A673 (cell line): ENCODE measurements around the gene SLC6A18. TPM values are rescaled to one million over a fixed set of nuclear protein-coding genes. Genes with fewer than 3 reads are reported as not detected.
"Not testable (repeated sequence)": the region's sequence is repeated elsewhere in the genome, so short reads cannot be mapped to it uniquely, and the experiment has no call there.

Experiments
- BruUV-seq: library from RNA; stranded (reverse); fragments of 400-500 nt; replicated peaks from 2 replicates; lab custom pipeline; 2021; lab: Mats Ljungman, UMichigan
- CTCF ChIA-PET: fragments of 300-600 bp; sonication (Branson Sonifier 250); formaldehyde crosslinking; loops from one replicate; lab custom pipeline; 2022; ENCODE audit warnings: antibody characterized with exemption; lab: Charles Lee
- POLR2A ChIA-PET: fragments of 300-600 bp; sonication (Branson Sonifier 250); formaldehyde crosslinking; loops from one replicate; lab custom pipeline; 2022; ENCODE audit warnings: antibody characterized with exemption; ENCODE audit not compliant: low non-redundant PET; lab: Charles Lee
- DNase-seq: peaks from one replicate; pipeline ENCODE4 v3.0.0-alpha.2; 2015; ENCODE audit warnings: low spot score
- H3K27ac ChIP-seq: fragments of 200-600 bp; sonication (generic); 2 replicates; pipeline ENCODE4 v1.5.1; 2016; ENCODE audit warnings: mixed run types, low read depth, mild to moderate bottlenecking, mixed read lengths, antibody characterized with exemption, low read length; ENCODE audit not compliant: poor library complexity, severe bottlenecking
- H3K27me3 ChIP-seq: fragments of 200-600 bp; sonication (generic); replicated peaks from 2 replicates; pipeline ENCODE4 v1.6.1; 2017; ENCODE audit warnings: mixed run types, low read depth, mild to moderate bottlenecking, mixed read lengths, antibody characterized with exemption, low read length; ENCODE audit not compliant: insufficient read depth, poor library complexity
- H3K36me3 ChIP-seq: fragments of 200-600 bp; sonication (generic); 2 replicates; pipeline ENCODE4 v1.6.1; 2016; ENCODE audit warnings: mixed run types, mild to moderate bottlenecking, mixed read lengths, antibody characterized with exemption, low read length; ENCODE audit not compliant: insufficient read depth, poor library complexity, severe bottlenecking
- H3K4me1 ChIP-seq: fragments of 200-600 bp; sonication (generic); 2 replicates; pipeline ENCODE4 v1.6.1; 2017; ENCODE audit warnings: mixed run types, mild to moderate bottlenecking, mixed read lengths, antibody characterized with exemption, low read length; ENCODE audit not compliant: insufficient read depth, poor library complexity, severe bottlenecking
- H3K4me3 ChIP-seq: fragments of 200-600 bp; sonication (generic); 2 replicates; pipeline ENCODE4 v1.5.1; 2016; ENCODE audit warnings: low read depth, mixed run types, mild to moderate bottlenecking, mixed read lengths, low read length; ENCODE audit not compliant: poor library complexity, severe bottlenecking
- H3K9me3 ChIP-seq: fragments of 200-600 bp; sonication (generic); 2 replicates; pipeline ENCODE4 v1.6.1; 2016; ENCODE audit warnings: mixed run types, low read depth, mild to moderate bottlenecking, mixed read lengths, antibody characterized with exemption, low read length; ENCODE audit not compliant: poor library complexity, severe bottlenecking
- CTCF ChIP-seq: fragments of 300-800, 200-600 bp; sonication (generic); conservative IDR thresholded peaks from 2 replicates; pipeline ENCODE4 v1.5.1; 2017; ENCODE audit warnings: low read depth, mild to moderate bottlenecking, antibody characterized with exemption, low read length, moderate library complexity, mixed read lengths
- EZH2 ChIP-seq: fragments of 200-600 bp; sonication (generic); IDR thresholded peaks from 2 replicates; pipeline ENCODE4 v1.6.1; 2017; ENCODE audit warnings: borderline replicate concordance, low read depth, mild to moderate bottlenecking, mixed read lengths, antibody characterized with exemption, low read length; ENCODE audit not compliant: poor library complexity, severe bottlenecking
- intact Hi-C: fragments of 100-400 bp; cut with micrococcal nuclease; formaldehyde crosslinking; loops from one replicate; pipeline ENCODE4 v1.10.0; 2022; ENCODE audit not compliant: unreplicated experiment
- total RNA-seq: library from RNA; stranded (reverse); gene quantifications from 2 replicates; pipeline ENCODE4 v1.2.3, GENCODE V29; 2021

Gene SLC6A18
- total RNA-seq, 1 experiment from 2014 or later: not detected

- POLR2A ChIA-PET: no interaction called here
- Histone ChIP-seq H3K27ac (no peak overlapping the region), H3K4me1 (no peaks in the 10 kb centered on the region), H3K36me3 (no peaks in the 10 kb centered on the region), H3K27me3 (peaks cover 20% of the 10 kb centered on the region), H3K9me3 (no peaks in the 10 kb centered on the region), H3K4me3 (no peak overlapping the region)
- CTCF ChIA-PET: no interaction called here
- no TSS peak for BruUV-seq
- intact Hi-C loops: no loop called here
- TF ChIP-seq CTCF: no peak
- no peak for TF ChIP-seq EZH2
- DNase-seq: no peak
Observed at GRCh38 chr5:1228120-1228519, 2.9 kb downstream of the SLC6A18 start.

- H3K27ac ChIP-seq, H3K4me1 ChIP-seq, H3K36me3 ChIP-seq, BruUV-seq, H3K9me3 ChIP-seq, POLR2A ChIA-PET, CTCF ChIA-PET, DNase-seq, intact Hi-C loops, H3K4me3 ChIP-seq: not testable (repeated sequence)
- peaks cover 19% of the 10 kb centered on the region for H3K27me3 ChIP-seq
Observed at GRCh38 chr5:1229023-1229422, 3.8 kb downstream of the SLC6A18 start.

- TF ChIP-seq CTCF: no peak
- TF ChIP-seq EZH2: no peak
- Histone ChIP-seq H3K27ac (no peak overlapping the region), H3K4me1 (no peaks in the 10 kb centered on the region), H3K36me3 (no peaks in the 10 kb centered on the region), H3K27me3 (peaks cover 16% of the 10 kb centered on the region), H3K4me3 (no peak overlapping the region), H3K9me3 (no peaks in the 10 kb centered on the region)
- ChIA-PET CTCF (no interaction called here), POLR2A (no interaction called here)
- intact Hi-C loops: no loop called here
- DNase-seq: no peak
- no TSS peak for BruUV-seq
Observed at GRCh38 chr5:1229822-1230221, 4.6 kb downstream of the SLC6A18 start.

GRCh38 chr5:1230551-1230950 is 5.4 kb downstream of the SLC6A18 start:
- POLR2A ChIA-PET: no interaction called here

More at GRCh38 chr5:1230551-1230950, 5.4 kb downstream of the SLC6A18 start:
- no TSS peak for BruUV-seq
- intact Hi-C loops: no loop called here
- CTCF ChIA-PET: no interaction called here
- Histone ChIP-seq H3K9me3 (no peaks in the 10 kb centered on the region), H3K4me3 (no peak overlapping the region), H3K27me3 (peaks cover 16% of the 10 kb centered on the region), H3K36me3 (no peaks in the 10 kb centered on the region), H3K27ac (no peak overlapping the region), H3K4me1 (no peaks in the 10 kb centered on the region)
- no peak for DNase-seq
- TF ChIP-seq EZH2 (no peak), CTCF (no peak)
